C4-2B (cell line): ENCODE results near the gene DHX34.

Experiments
- CTCF ChIP-seq: fragments of 450-650 bp; conservative IDR thresholded peaks from 2 replicates; pipeline ENCODE4 v1.5.1; 2017; ENCODE audit warnings: mild to moderate bottlenecking
- ZFX ChIP-seq: fragments of 450-650 bp; IDR thresholded peaks from 2 replicates; pipeline ENCODE4 v1.6.1; 2017

- no peak for TF ChIP-seq CTCF
- TF ChIP-seq ZFX: no peak
These were observed 9.8 kb downstream of the DHX34 start for GRCh38 chr19:47358936-47359335.
